GM19324 (cell line): ENCODE results near the gene TMEM126A.
A peak's percentile ranks its signal among the peaks of the same experiment; 100 is the strongest.
"Not testable (repeated sequence)": the region's sequence is repeated elsewhere in the genome, so short reads cannot be mapped to it uniquely, and the experiment has no call there.

Source experiments
- ATAC-seq: cut with Tn5 transposase; IDR thresholded peaks from one replicate; pipeline ENCODE4 v1.9.1; 2021; ENCODE audit warnings: mild to moderate bottlenecking, moderate library complexity; ENCODE audit not compliant: unreplicated experiment, low FRiP score

The TMEM126A gene

GRCh38 chr11:85647604-85648299 lies at the start of gene TMEM126A:
Gene TMEM126A (plus strand): TSS chr11:85647967. CDS start chr11:85650256, 2,289 bp downstream.
- ATAC-seq = peak; percentile 100

GRCh38 chr11:85599083-85599482 lies 48.7 kb upstream of the TMEM126A start:
- ATAC-seq = no peak

- ATAC-seq = no peak
These were observed 45.1 kb upstream of the TMEM126A start for GRCh38 chr11:85602526-85603213.

- ATAC-seq = no peak
These were observed 44.5 kb upstream of the TMEM126A start for GRCh38 chr11:85603220-85603619.

GRCh38 chr11:85606237-85606636 lies 41.5 kb upstream of the TMEM126A start:
- not testable (repeated sequence) for ATAC-seq

GRCh38 chr11:85608621-85609020 lies 39.1 kb upstream of the TMEM126A start:
- ATAC-seq = not testable (repeated sequence)

GRCh38 chr11:85609286-85609685 lies 38.5 kb upstream of the TMEM126A start:
- not testable (repeated sequence) for ATAC-seq

GRCh38 chr11:85611643-85612042 lies 36.1 kb upstream of the TMEM126A start:
- not testable (repeated sequence) for ATAC-seq

- ATAC-seq = no peak
These were observed 28.3 kb upstream of the TMEM126A start for GRCh38 chr11:85619499-85619898.

GRCh38 chr11:85620256-85620655 lies 27.5 kb upstream of the TMEM126A start:
- no peak for ATAC-seq

GRCh38 chr11:85626496-85626895 lies 21.3 kb upstream of the TMEM126A start:
- no peak for ATAC-seq

GRCh38 chr11:85627332-85627997 lies 20.3 kb upstream of the TMEM126A start, which contains the start of gene DLG2:
Gene DLG2 (minus strand): TSS chr11:85627344.
- ATAC-seq = no peak

GRCh38 chr11:85627998-85628770 lies 19.6 kb upstream of the TMEM126A start, which contains the start of gene TMEM126B:
Gene TMEM126B (plus strand): TSS chr11:85628593. CDS start chr11:85628608, 15 bp downstream.
- peak; percentile 100 for ATAC-seq

GRCh38 chr11:85628771-85629341 lies 18.9 kb upstream of the TMEM126A start:
- ATAC-seq = peak; percentile 8

GRCh38 chr11:85634747-85635146 lies 13.0 kb upstream of the TMEM126A start:
- no peak for ATAC-seq

GRCh38 chr11:85643191-85643614 lies 4.6 kb upstream of the TMEM126A start:
- no peak for ATAC-seq

- no peak for ATAC-seq
These were observed 689 bp upstream of the TMEM126A start for GRCh38 chr11:85647078-85647477.

GRCh38 chr11:85651118-85651517 lies 3.4 kb downstream of the TMEM126A start:
- no peak for ATAC-seq

GRCh38 chr11:85652786-85653447 lies 5.2 kb downstream of the TMEM126A start:
- no peak for ATAC-seq
